Activated naive CD8-positive, alpha-beta T cell treated with anti-CD3 and anti-CD28 coated beads, Interleukin-2, amount 50 U/mL, for 24 hours (primary cell): ENCODE measurements around the gene FAM124A.

Source experiments
- ATAC-seq: fragments of 150-1000 bp; cut with Tn5 transposase; one replicate; pipeline ENCODE4 v1.10.0; 2021
- DNase-seq: peaks from one replicate; pipeline ENCODE4 v3.0.0; 2021
- H3K27ac Mint-ChIP-seq: one replicate; pipeline ENCODE4 v1.8.0; 2021; ENCODE audit warnings: mild to moderate bottlenecking, mixed read lengths
- H3K27me3 Mint-ChIP-seq: one replicate; pipeline ENCODE4 v1.8.0; 2021; ENCODE audit warnings: mixed read lengths
- H3K36me3 Mint-ChIP-seq: one replicate; pipeline ENCODE4 v1.8.0; 2021; ENCODE audit warnings: low read depth, mixed read lengths
- H3K4me1 Mint-ChIP-seq: one replicate; pipeline ENCODE4 v1.8.0; 2021; ENCODE audit warnings: mixed read lengths
- H3K4me3 Mint-ChIP-seq: one replicate; pipeline ENCODE4 v1.8.0; 2021; ENCODE audit warnings: mild to moderate bottlenecking, moderate library complexity, mixed read lengths
- H3K9me3 Mint-ChIP-seq: one replicate; pipeline ENCODE4 v1.8.0; 2021; ENCODE audit warnings: mixed read lengths

Gene FAM124A

GRCh38 chr13:51243227-51243626 is 21.0 kb downstream of the FAM124A start:
- no peaks in the 10 kb centered on the region for H3K4me1 Mint-ChIP-seq
- peaks cover 8% of the 10 kb centered on the region for H3K27me3 Mint-ChIP-seq
- no peak overlapping the region for H3K27ac Mint-ChIP-seq
- no peak overlapping the region for H3K4me3 Mint-ChIP-seq
- no peak for ATAC-seq
- H3K9me3 Mint-ChIP-seq, result no peaks in the 10 kb centered on the region
- DNase-seq, result no peak
- H3K36me3 Mint-ChIP-seq, result no peaks in the 10 kb centered on the region

DNA sequence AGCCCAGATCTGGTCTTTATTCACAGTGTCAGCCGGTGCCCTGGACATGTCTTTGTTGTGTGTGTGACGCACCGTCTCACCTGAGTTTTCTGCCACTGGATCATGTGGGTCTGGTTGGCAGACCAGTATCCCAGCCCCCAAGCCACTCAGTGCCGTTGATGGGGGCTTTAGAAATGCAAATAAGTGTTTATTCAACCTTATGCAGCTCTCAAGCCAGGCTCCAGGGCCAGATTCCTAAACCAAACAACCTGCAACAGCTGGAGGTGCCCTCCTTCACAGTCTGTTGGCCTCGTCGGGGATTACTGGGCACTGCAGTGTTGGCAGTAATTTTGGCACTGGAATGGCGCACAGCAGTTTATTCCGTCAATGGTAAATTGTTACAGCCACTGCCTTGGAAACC is 21.6 kb downstream of the FAM124A start:
- ATAC-seq (no peak), DNase-seq (no peak)
- no peaks in the 10 kb centered on the region for H3K4me1 Mint-ChIP-seq
- H3K27me3 Mint-ChIP-seq, result peaks cover 8% of the 10 kb centered on the region
- H3K4me3 Mint-ChIP-seq, result no peak overlapping the region
- H3K9me3 Mint-ChIP-seq, result no peaks in the 10 kb centered on the region
- H3K27ac Mint-ChIP-seq, result no peak overlapping the region
- H3K36me3 Mint-ChIP-seq, result no peaks in the 10 kb centered on the region

DNA sequence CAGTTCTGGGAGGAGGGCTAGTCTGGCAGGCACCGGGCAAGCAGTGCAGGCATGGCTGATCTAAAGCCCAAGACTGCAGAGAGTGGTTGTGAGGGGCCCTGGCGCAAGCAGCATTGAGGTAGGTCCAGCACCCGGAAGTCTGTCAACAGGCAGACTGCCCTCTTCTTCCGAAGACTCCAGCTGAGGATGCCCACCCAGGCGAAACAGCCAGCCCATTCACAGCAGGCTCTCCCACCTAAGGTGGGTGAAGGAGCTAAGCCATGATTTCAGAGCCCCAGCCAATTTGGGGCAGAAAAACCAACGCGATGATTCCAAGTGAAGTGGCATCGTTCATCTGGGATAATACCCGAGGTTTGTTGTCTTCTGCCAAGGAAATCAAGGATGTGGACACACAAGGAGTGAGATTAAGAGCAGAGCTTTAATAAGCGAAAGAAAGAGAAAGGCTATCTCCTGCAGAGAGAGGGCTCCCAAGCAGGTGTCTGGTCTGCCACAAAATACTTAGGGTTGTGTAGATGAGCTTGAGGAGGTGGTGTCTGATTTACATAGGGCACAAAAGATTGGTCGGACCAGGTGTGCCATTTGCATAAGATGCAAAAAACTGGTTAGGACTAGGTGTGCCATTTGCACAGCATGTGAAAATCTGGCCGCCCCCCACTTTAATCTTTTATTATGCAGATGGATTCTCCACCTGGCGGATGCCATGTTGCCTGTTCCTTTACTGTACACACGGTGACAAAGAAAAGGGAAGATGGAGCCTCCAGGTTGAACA is 22.6 kb downstream of the FAM124A start:
- DNase-seq, result no peak
- H3K27me3 Mint-ChIP-seq, result peaks cover 8% of the 10 kb centered on the region
- H3K27ac Mint-ChIP-seq, result no peak overlapping the region
- no peaks in the 10 kb centered on the region for H3K9me3 Mint-ChIP-seq
- no peaks in the 10 kb centered on the region for H3K4me1 Mint-ChIP-seq
- H3K36me3 Mint-ChIP-seq, result no peaks in the 10 kb centered on the region
- no peak for ATAC-seq
- no peak overlapping the region for H3K4me3 Mint-ChIP-seq

GRCh38 chr13:51245583-51245982 is 23.4 kb downstream of the FAM124A start:
- DNase-seq, result no peak
- Mint-ChIP-seq H3K4me1 (no peaks in the 10 kb centered on the region), H3K27ac (no peak overlapping the region), H3K36me3 (no peaks in the 10 kb centered on the region), H3K27me3 (peaks cover 8% of the 10 kb centered on the region), H3K9me3 (no peaks in the 10 kb centered on the region), H3K4me3 (no peak overlapping the region)
- ATAC-seq, result no peak

DNA sequence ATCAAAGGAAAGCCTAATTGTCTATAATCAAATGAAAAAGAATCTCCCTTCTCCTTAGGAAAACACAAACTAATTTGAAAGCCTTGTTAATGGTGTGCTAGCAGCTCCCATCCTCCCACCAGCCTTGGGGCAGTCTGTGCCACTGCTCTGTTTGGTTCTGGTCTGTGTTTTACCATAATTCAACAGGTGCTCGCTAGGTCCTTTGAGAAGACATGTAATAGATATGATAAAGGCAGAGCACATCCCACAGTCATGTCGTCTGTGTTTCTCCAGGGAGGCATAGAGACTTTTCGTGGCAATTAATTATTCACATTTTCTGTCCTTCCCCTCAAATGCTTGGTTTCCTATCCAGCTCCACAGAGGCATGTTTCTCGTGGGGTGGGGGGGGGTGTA is 23.8 kb downstream of the FAM124A start:
- no peaks in the 10 kb centered on the region for H3K36me3 Mint-ChIP-seq
- no peaks in the 10 kb centered on the region for H3K9me3 Mint-ChIP-seq
- no peak overlapping the region for H3K4me3 Mint-ChIP-seq
- H3K27ac Mint-ChIP-seq, result no peak overlapping the region
- no peaks in the 10 kb centered on the region for H3K4me1 Mint-ChIP-seq
- no peak for ATAC-seq
- DNase-seq, result no peak
- H3K27me3 Mint-ChIP-seq, result peaks cover 5% of the 10 kb centered on the region

DNA sequence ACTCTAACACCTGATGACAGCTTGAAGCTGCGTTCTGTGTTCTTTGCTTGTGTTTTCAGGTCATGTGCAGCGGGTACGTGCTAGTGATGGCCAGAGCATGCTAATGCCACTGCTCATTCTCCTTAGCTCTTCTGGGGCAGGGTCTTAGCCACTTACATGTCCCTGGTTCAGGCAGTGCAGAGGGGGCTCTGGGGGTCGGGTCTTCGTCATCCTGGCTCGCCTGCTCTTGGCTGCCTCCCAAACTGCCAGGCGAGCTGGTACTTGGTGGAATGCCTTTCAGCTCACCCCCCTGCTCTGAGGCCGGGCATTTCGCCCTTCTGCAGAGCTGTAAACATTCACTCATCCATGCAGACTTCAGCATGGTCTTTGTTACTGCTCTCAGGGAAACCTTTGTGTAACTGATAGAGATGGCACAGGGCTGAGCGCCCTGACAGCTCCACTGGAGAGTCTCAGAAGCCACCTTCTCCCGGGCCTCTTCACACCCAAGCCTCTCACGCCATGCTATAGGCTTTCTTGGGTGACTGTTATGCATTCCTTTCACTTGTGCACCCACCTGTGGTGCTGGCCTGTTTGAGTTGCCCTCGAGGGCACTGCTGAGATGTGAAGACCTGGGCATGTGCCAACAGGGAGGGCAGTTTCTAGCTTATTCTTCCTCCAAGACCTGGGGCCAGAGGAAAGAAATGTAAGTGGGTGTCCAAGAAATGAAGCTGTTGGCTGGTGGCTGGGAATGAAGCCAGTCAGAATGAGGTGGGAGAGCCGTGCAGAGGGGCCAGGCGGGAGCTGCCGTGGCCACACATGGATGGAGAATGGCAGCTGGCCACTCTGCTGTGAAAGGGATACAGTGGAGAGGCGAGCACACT is 24.4 kb downstream of the FAM124A start:
- no peaks in the 10 kb centered on the region for H3K9me3 Mint-ChIP-seq
- no peaks in the 10 kb centered on the region for H3K4me1 Mint-ChIP-seq
- H3K36me3 Mint-ChIP-seq, result no peaks in the 10 kb centered on the region
- H3K27me3 Mint-ChIP-seq, result peaks cover 3% of the 10 kb centered on the region
- ATAC-seq (no peak), DNase-seq (no peak)
- H3K27ac Mint-ChIP-seq, result no peak overlapping the region
- H3K4me3 Mint-ChIP-seq, result no peak overlapping the region

GRCh38 chr13:51249255-51249654 is 27.1 kb downstream of the FAM124A start:
- peaks cover 4% of the 10 kb centered on the region for H3K4me1 Mint-ChIP-seq
- ATAC-seq, result no peak
- no peaks in the 10 kb centered on the region for H3K9me3 Mint-ChIP-seq
- no peak overlapping the region for H3K4me3 Mint-ChIP-seq
- peaks cover 1% of the 10 kb centered on the region for H3K27me3 Mint-ChIP-seq
- DNase-seq, result no peak
- H3K27ac Mint-ChIP-seq, result no peak overlapping the region
- no peaks in the 10 kb centered on the region for H3K36me3 Mint-ChIP-seq

DNA sequence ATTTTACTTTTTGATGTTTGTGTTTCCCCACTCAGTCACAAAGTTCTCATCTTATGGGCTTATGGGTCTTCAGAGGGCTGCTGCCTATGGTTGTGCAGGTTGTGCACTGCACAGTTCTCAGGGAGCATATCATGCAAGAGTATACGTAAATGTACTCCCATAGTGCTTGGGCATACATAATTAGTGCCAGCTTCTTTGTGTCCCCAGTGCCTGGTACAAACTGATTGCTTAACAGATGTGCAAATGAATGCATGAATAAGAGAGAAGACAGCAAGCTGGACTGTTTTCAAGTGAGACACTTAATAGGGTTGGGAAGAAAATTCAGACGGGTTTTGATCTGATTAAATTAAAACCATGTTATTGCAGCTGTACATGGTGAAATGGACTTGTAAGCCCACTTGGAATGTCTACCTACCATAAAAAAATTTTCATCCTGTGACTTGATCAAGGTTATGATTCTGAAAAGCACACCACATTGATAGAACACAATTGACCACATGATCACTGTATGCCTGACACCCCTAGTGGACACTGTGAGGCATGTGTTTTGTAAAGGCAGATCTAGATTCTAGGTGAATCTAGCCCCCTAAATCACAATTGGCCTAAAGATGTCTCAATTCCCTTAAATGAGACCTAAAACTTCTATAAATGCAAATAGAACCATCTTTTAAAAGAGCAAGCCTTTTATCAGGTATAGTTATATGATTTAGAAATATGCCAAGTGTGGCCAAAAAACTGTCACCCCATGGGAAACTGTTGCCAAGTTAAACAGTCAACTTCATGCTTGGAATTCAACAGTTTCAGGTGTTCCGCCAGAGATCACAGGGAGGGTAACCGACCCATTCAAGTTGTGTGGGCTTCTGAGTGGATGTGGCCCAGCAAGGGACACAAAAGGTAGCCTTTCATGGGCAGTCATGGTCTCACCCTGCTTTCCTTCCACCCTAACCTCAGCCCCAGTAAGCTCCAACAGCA is 27.9 kb downstream of the FAM124A start:
- H3K9me3 Mint-ChIP-seq, result no peaks in the 10 kb centered on the region

DNA sequence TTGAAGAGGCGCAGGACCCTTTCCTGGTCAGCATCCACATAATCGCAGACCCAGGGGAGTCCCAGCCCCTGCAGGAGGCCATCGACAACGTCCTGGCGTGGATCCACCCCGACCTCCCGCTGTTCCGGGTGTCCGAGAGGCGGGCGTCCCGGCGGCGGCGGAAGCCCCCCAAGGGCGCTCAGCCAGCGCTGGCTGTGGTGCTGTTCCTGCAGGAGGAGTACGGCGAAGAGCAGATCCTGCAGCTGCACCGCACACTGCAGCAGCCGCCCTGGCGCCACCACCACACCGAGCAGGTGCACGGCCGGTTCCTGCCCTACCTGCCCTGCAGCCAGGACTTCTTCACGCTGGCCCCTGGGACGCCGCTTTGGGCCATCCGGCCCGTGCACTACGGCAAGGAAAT is 29.3 kb downstream of the FAM124A start:
- Mint-ChIP-seq H3K27me3 (no peaks in the 10 kb centered on the region), H3K36me3 (no peaks in the 10 kb centered on the region), H3K9me3 (no peaks in the 10 kb centered on the region), H3K27ac (no peak overlapping the region), H3K4me3 (no peak overlapping the region), H3K4me1 (peaks cover 4% of the 10 kb centered on the region)
- no peak for ATAC-seq
- DNase-seq, result no peak

More for the DNA sequence above, 27.9 kb downstream of the FAM124A start:
- no peak overlapping the region for H3K4me3 Mint-ChIP-seq
- H3K27ac Mint-ChIP-seq, result no peak overlapping the region
- no peaks in the 10 kb centered on the region for H3K27me3 Mint-ChIP-seq
- H3K4me1 Mint-ChIP-seq, result peaks cover 4% of the 10 kb centered on the region
- H3K36me3 Mint-ChIP-seq, result no peaks in the 10 kb centered on the region
- ATAC-seq, result no peak
- no peak for DNase-seq

- Mint-ChIP-seq H3K27ac (no peak overlapping the region), H3K4me3 (no peak overlapping the region), H3K36me3 (no peaks in the 10 kb centered on the region), H3K4me1 (peaks cover 4% of the 10 kb centered on the region), H3K9me3 (no peaks in the 10 kb centered on the region), H3K27me3 (no peaks in the 10 kb centered on the region)
- DNase-seq (no peak), ATAC-seq (no peak)
Measured at GRCh38 chr13:51252954-51253532, 30.8 kb downstream of the FAM124A start.

- H3K27me3 Mint-ChIP-seq, result no peaks in the 10 kb centered on the region
- H3K4me3 Mint-ChIP-seq, result no peak overlapping the region
- no peak overlapping the region for H3K27ac Mint-ChIP-seq
- H3K9me3 Mint-ChIP-seq, result no peaks in the 10 kb centered on the region
- DNase-seq (no peak), ATAC-seq (no peak)
- peaks cover 4% of the 10 kb centered on the region for H3K4me1 Mint-ChIP-seq
- no peaks in the 10 kb centered on the region for H3K36me3 Mint-ChIP-seq
Measured at GRCh38 chr13:51255556-51255955, 33.4 kb downstream of the FAM124A start.

GRCh38 chr13:51257187-51257586 is 35.0 kb downstream of the FAM124A start:
- Mint-ChIP-seq H3K27me3 (no peaks in the 10 kb centered on the region), H3K9me3 (no peaks in the 10 kb centered on the region)
- DNase-seq, result no peak

GRCh38 chr13:51258612-51259548 is 36.7 kb downstream of the FAM124A start:
- DNase-seq (no peak), ATAC-seq (no peak)
- Mint-ChIP-seq H3K4me1 (no peaks in the 10 kb centered on the region), H3K4me3 (no peak overlapping the region), H3K27me3 (no peaks in the 10 kb centered on the region), H3K36me3 (no peaks in the 10 kb centered on the region), H3K9me3 (no peaks in the 10 kb centered on the region), H3K27ac (no peak overlapping the region)

More at GRCh38 chr13:51257187-51257586, 35.0 kb downstream of the FAM124A start:
- no peak for ATAC-seq
- H3K4me3 Mint-ChIP-seq, result no peak overlapping the region
- H3K4me1 Mint-ChIP-seq, result peaks cover 4% of the 10 kb centered on the region
- no peaks in the 10 kb centered on the region for H3K36me3 Mint-ChIP-seq
- H3K27ac Mint-ChIP-seq, result no peak overlapping the region
